ENCODE data around the gene CD63.
A peak's percentile ranks its signal among the peaks of the same experiment; 100 is the strongest.

The CD63 gene

DNA sequence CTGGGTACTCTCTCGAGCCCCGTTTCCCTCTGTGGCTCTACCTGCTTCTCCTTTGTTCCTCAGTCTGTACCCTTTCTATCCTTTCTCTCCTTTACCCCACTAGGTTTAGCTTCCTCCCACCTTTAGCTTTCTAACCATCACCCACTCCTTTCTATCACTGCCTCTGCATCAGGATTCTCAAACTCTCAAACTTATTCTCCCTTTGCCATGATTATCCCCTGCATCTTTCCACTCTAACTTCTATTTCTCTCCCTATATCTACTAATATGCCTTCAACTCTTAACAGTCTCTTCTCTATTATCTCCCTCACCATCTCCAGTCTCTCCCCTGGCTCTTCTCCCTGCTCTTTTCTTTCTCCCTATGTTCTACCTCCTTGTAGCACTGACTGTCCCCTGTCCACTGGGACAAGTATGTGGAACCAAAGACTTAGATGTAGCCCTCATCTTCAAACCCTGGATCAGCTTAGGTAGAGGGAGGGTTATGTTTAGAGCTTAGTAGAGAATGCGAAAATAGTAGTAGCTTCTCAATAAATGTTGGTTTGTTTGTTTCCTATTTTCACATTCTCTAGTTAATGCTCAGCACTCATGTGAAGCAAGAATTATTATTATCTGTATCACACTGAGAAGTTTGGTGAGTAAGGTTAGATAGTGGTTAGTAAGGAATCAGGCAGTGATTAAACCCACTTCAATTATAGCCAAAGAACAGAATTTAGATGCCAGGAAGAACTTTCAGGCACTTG is 17.5 kb upstream of the CD63 start:
- POLR2A ChIA-PET: interaction anchor here (1.6 to 2.4 kb wide), 2 partner anchors 8 to 71 kb away, joined by 4 to 9 read pairs; partner anchors contain the start of genes ORMDL2 and SARNP
- H3K27ac ChIP-seq (ENCODE audit: extremely low read depth, low read depth, low read length): peak overlapping the region; percentile 36; the same call in 1 of the 2 replicates
- CTCF ChIA-PET: interaction anchor here (0.7 to 4.5 kb wide), 6 partner anchors 8 to 601 kb away, joined by 3 to 28 read pairs (median 4); partner anchors contain the start of genes ORMDL2 and SARNP
- no peak overlapping the region for H3K4me3 ChIP-seq (ENCODE audit: low read depth, low read length)
- peaks cover 12% of the 10 kb centered on the region; the same call in 1 of the 2 replicates for H3K4me1 ChIP-seq (ENCODE audit: control insufficient read depth, insufficient read depth, low read length)
- H3K9me3 ChIP-seq (ENCODE audit: control insufficient read depth, insufficient read depth, low read depth, low read length): no peaks in the 10 kb centered on the region
- H3K36me3 ChIP-seq (ENCODE audit: control insufficient read depth in 2 of 2, insufficient read depth in 1 of 2, low read length in 2 of 2): peaks cover 3 to 46% of the 10 kb centered on the region in 2 experiments; a peak in 1 of 3 replicates
- TF ChIP-seq ZFP37 (tag by site-specific recombination; IDR thresholded peaks at IDR 0.05): no peak
- peak; percentile 88 for TF ChIP-seq ZFHX2 (tag by site-specific recombination; conservative IDR thresholded peaks at IDR 0.05)
- TF ChIP-seq ZBTB20 (tag by site-specific recombination; IDR thresholded peaks at IDR 0.05): peak; percentile 56
- peak; percentile 6; the same call in 1 of the 2 replicates for TF ChIP-seq KLF8 (tag by site-specific recombination; IDR thresholded peaks at IDR 0.05)
- TF ChIP-seq, protein P1, sequence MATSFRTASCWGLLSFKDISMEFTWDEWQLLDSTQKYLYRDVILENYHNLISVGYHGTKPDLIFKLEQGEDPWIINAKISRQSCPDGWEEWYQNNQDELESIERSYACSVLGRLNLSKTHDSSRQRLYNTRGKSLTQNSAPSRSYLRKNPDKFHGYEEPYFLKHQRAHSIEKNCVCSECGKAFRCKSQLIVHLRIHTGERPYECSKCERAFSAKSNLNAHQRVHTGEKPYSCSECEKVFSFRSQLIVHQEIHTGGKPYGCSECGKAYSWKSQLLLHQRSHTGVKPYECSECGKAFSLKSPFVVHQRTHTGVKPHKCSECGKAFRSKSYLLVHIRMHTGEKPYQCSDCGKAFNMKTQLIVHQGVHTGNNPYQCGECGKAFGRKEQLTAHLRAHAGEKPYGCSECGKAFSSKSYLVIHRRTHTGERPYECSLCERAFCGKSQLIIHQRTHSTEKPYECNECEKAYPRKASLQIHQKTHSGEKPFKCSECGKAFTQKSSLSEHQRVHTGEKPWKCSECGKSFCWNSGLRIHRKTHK (tag by site-specific recombination; IDR thresholded peaks at IDR 0.05): 0 out of 2 replicates have a peak, but pooled peaks have one; percentile 24
- TF ChIP-seq ZNF174 (tag by site-specific recombination; IDR thresholded peaks at IDR 0.05): no peak
- no peak for TF ChIP-seq ATF2 (tag by site-specific recombination; IDR thresholded peaks at IDR 0.05; ENCODE audit: low read depth)
- TF ChIP-seq FEZF1 (tag by site-specific recombination; IDR thresholded peaks at IDR 0.05): no peak
- no peak for TF ChIP-seq ZNF629 (tag by site-specific recombination; IDR thresholded peaks at IDR 0.05)
- TF ChIP-seq, protein P2, sequence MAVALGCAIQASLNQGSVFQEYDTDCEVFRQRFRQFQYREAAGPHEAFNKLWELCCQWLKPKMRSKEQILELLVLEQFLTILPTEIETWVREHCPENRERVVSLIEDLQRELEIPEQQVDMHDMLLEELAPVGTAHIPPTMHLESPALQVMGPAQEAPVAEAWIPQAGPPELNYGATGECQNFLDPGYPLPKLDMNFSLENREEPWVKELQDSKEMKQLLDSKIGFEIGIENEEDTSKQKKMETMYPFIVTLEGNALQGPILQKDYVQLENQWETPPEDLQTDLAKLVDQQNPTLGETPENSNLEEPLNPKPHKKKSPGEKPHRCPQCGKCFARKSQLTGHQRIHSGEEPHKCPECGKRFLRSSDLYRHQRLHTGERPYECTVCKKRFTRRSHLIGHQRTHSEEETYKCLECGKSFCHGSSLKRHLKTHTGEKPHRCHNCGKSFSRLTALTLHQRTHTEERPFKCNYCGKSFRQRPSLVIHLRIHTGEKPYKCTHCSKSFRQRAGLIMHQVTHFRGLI (tag by site-specific recombination; IDR thresholded peaks at IDR 0.05): no peak
- TF ChIP-seq, protein P3, sequence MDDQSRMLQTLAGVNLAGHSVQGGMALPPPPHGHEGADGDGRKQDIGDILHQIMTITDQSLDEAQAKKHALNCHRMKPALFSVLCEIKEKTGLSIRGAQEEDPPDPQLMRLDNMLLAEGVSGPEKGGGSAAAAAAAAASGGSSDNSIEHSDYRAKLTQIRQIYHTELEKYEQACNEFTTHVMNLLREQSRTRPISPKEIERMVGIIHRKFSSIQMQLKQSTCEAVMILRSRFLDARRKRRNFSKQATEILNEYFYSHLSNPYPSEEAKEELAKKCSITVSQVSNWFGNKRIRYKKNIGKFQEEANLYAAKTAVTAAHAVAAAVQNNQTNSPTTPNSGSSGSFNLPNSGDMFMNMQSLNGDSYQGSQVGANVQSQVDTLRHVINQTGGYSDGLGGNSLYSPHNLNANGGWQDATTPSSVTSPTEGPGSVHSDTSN (CRISPR knock-in tag; IDR thresholded peaks at IDR 0.05): no peak
- TF ChIP-seq ZNF510 (tag by site-specific recombination; IDR thresholded peaks at IDR 0.05; ENCODE audit: insufficient replicate concordance): no peak
- no peak for TF ChIP-seq ZNF645 (tag by site-specific recombination; IDR thresholded peaks at IDR 0.05)
- TF ChIP-seq, protein P4, sequence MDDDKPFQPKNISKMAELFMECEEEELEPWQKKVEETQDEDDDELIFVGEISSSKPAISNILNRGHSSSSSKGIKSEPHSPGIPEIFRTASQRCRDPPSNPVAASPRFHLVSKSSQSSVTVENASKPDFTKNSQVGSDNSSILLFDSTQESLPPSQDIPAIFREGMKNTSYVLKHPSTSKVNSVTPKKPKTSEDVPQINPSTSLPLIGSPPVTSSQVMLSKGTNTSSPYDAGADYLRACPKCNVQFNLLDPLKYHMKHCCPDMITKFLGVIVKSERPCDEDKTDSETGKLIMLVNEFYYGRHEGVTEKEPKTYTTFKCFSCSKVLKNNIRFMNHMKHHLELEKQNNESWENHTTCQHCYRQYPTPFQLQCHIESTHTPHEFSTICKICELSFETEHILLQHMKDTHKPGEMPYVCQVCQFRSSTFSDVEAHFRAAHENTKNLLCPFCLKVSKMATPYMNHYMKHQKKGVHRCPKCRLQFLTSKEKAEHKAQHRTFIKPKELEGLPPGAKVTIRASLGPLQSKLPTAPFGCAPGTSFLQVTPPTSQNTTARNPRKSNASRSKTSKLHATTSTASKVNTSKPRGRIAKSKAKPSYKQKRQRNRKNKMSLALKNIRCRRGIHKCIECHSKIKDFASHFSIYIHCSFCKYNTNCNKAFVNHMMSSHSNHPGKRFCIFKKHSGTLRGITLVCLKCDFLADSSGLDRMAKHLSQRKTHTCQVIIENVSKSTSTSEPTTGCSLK (tag by site-specific recombination; IDR thresholded peaks at IDR 0.05): no peak
- TF ChIP-seq YY2 (tag by site-specific recombination; IDR thresholded peaks at IDR 0.05): no peak
- TF ChIP-seq ZFP41 (tag by site-specific recombination; IDR thresholded peaks at IDR 0.05; ENCODE audit: borderline replicate concordance): no peak
- peak; percentile 97 for TF ChIP-seq PRDM1 (tag by site-specific recombination; IDR thresholded peaks at IDR 0.05)
- peak; percentile 95 for TF ChIP-seq ZNF664 (tag by site-specific recombination; IDR thresholded peaks at IDR 0.05)
- peak; percentile 77 for TF ChIP-seq ZNF366 (tag by site-specific recombination; conservative IDR thresholded peaks at IDR 0.05)
- no peak for TF ChIP-seq GLIS1 (tag by site-specific recombination; IDR thresholded peaks at IDR 0.05)
- TF ChIP-seq ZNF624 (tag by site-specific recombination; IDR thresholded peaks at IDR 0.05): no peak
- no peak for TF ChIP-seq SP3 (tag by site-specific recombination; IDR thresholded peaks at IDR 0.05)
- TF ChIP-seq ZBTB17 (tag by site-specific recombination; IDR thresholded peaks at IDR 0.05): peak; percentile 98
- peak; percentile 87 for TF ChIP-seq EGR2 (tag by site-specific recombination; IDR thresholded peaks at IDR 0.05; ENCODE audit: low read depth)
- TF ChIP-seq KLF16 (tag by site-specific recombination; IDR thresholded peaks at IDR 0.05): no peak
